ENCODE measurements around the gene ENO4. TPM values are rescaled to one million over a fixed set of nuclear protein-coding genes. Genes with fewer than 3 reads are reported as not detected.

ENO4 gene
- total and polyA plus RNA-seq, 2 experiments from 2014 or later: 0.24 to 0.44 TPM

- Histone ChIP-seq H3K9me2 (ENCODE audit: insufficient read depth) (no peaks in the 10 kb centered on the region), H4K20me1 (replicated peaks; ENCODE audit: insufficient read depth) (no peaks in the 10 kb centered on the region), H3K4me2 (no peak overlapping the region), H3F3A (replicated peaks; ENCODE audit: low read depth) (no peaks in the 10 kb centered on the region), H3K27me3 (ENCODE audit: insufficient read depth) (no peaks in the 10 kb centered on the region), H3K36me3 (ENCODE audit: insufficient read depth) (no peaks in the 10 kb centered on the region), H3K27ac (ENCODE audit: low read depth) (no peak overlapping the region), H3K4me1 (ENCODE audit: insufficient read depth) (peaks cover 13% of the 10 kb centered on the region), H3K4me3 (no peak overlapping the region), H3K79me2 (replicated peaks; ENCODE audit: insufficient read depth) (no peaks in the 10 kb centered on the region), H2AFZ (no peak overlapping the region)
- Mint-ChIP-seq H3K36me3 (ENCODE audit: low read depth) (no peaks in the 10 kb centered on the region), H3K27me3 (ENCODE audit: insufficient read depth, low read depth, poor library complexity) (no peaks in the 10 kb centered on the region), H3K9me3 (no peaks in the 10 kb centered on the region), H3K27ac (no peak overlapping the region), H3K4me3 (no peak overlapping the region), H3K4me1 (peaks cover 20% of the 10 kb centered on the region)
- ATAC-seq (no peak), DNase-seq (ENCODE audit: low spot score) (no peak)
- TF ChIP-seq CTCF (conservative IDR thresholded peaks at IDR 0.05; ENCODE audit: low read depth in 2 of 2) (no peak), CREB1 (CRISPR knock-in tag; IDR thresholded peaks at IDR 0.05; ENCODE audit: low read depth) (no peak), EZH2phosphoT487 (IDR thresholded peaks at IDR 0.05; ENCODE audit: unreplicated experiment) (no peak), JUNB (IDR thresholded peaks at IDR 0.05; ENCODE audit: unreplicated experiment) (no peak), EZH2 (IDR thresholded peaks at IDR 0.05; ENCODE audit: low read depth, unreplicated experiment) (no peak), POLR2AphosphoS5 (IDR thresholded peaks at IDR 0.05; ENCODE audit: low read depth) (no peak), ZNF114 (CRISPR knock-in tag; IDR thresholded peaks at IDR 0.05) (no peak)
- TF ChIP-seq, protein P1, sequence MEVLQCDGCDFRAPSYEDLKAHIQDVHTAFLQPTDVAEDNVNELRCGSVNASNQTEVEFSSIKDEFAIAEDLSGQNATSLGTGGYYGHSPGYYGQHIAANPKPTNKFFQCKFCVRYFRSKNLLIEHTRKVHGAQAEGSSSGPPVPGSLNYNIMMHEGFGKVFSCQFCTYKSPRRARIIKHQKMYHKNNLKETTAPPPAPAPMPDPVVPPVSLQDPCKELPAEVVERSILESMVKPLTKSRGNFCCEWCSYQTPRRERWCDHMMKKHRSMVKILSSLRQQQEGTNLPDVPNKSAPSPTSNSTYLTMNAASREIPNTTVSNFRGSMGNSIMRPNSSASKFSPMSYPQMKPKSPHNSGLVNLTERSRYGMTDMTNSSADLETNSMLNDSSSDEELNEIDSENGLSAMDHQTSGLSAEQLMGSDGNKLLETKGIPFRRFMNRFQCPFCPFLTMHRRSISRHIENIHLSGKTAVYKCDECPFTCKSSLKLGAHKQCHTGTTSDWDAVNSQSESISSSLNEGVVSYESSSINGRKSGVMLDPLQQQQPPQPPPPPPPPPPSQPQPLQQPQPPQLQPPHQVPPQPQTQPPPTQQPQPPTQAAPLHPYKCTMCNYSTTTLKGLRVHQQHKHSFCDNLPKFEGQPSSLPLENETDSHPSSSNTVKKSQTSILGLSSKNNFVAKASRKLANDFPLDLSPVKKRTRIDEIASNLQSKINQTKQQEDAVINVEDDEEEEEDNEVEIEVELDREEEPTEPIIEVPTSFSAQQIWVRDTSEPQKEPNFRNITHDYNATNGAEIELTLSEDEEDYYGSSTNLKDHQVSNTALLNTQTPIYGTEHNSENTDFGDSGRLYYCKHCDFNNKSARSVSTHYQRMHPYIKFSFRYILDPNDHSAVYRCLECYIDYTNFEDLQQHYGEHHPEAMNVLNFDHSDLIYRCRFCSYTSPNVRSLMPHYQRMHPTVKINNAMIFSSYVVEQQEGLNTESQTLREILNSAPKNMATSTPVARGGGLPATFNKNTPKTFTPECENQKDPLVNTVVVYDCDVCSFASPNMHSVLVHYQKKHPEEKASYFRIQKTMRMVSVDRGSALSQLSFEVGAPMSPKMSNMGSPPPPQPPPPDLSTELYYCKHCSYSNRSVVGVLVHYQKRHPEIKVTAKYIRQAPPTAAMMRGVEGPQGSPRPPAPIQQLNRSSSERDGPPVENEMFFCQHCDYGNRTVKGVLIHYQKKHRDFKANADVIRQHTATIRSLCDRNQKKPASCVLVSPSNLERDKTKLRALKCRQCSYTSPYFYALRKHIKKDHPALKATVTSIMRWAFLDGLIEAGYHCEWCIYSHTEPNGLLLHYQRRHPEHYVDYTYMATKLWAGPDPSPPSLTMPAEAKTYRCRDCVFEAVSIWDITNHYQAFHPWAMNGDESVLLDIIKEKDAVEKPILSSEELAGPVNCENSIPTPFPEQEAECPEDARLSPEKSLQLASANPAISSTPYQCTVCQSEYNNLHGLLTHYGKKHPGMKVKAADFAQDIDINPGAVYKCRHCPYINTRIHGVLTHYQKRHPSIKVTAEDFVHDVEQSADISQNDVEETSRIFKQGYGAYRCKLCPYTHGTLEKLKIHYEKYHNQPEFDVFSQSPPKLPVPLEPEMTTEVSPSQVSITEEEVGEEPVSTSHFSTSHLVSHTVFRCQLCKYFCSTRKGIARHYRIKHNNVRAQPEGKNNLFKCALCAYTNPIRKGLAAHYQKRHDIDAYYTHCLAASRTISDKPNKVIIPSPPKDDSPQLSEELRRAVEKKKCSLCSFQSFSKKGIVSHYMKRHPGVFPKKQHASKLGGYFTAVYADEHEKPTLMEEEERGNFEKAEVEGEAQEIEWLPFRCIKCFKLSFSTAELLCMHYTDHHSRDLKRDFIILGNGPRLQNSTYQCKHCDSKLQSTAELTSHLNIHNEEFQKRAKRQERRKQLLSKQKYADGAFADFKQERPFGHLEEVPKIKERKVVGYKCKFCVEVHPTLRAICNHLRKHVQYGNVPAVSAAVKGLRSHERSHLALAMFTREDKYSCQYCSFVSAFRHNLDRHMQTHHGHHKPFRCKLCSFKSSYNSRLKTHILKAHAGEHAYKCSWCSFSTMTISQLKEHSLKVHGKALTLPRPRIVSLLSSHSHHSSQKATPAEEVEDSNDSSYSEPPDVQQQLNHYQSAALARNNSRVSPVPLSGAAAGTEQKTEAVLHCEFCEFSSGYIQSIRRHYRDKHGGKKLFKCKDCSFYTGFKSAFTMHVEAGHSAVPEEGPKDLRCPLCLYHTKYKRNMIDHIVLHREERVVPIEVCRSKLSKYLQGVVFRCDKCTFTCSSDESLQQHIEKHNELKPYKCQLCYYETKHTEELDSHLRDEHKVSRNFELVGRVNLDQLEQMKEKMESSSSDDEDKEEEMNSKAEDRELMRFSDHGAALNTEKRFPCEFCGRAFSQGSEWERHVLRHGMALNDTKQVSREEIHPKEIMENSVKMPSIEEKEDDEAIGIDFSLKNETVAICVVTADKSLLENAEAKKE (CRISPR knock-in tag; IDR thresholded peaks at IDR 0.05): no peak
These were observed 21.2 kb upstream of the ENO4 start for GRCh38 chr10:116828116-116828515.
